Hematopoietic multipotent progenitor cell treated with erythropoietin and hydrocortisone succinate and interleukin-3 and kit ligand, for 8 days (in vitro differentiated cells): ENCODE measurements around the gene ZBTB34.
"Not testable (repeated sequence)": the region's sequence is repeated elsewhere in the genome, so short reads cannot be mapped to it uniquely, and the experiment has no call there.

Source experiments
- DNase-seq: peaks from one replicate; pipeline ENCODE4 v3.0.0-alpha.2; 2015

Gene ZBTB34

GRCh38 chr9:126860077-126860756 is at the start of gene ZBTB34:
Gene ZBTB34 (plus strand): TSS chr9:126860639. CDS start chr9:126879400, 18,761 bp downstream.
- peak; percentile 59 for DNase-seq

- DNase-seq, result no peak
Measured at GRCh38 chr9:126813072-126813471, 47.4 kb upstream of the ZBTB34 start.

GRCh38 chr9:126814091-126814490 is 46.3 kb upstream of the ZBTB34 start:
- DNase-seq, result no peak

- DNase-seq, result not testable (repeated sequence)
Measured at GRCh38 chr9:126817615-126818014, 42.8 kb upstream of the ZBTB34 start.

GRCh38 chr9:126818482-126818881 is 42.0 kb upstream of the ZBTB34 start:
- no peak for DNase-seq

- DNase-seq, result no peak
Measured at GRCh38 chr9:126819482-126819881, 41.0 kb upstream of the ZBTB34 start.

GRCh38 chr9:126822278-126822677 is 38.2 kb upstream of the ZBTB34 start:
- DNase-seq, result no peak

GRCh38 chr9:126822873-126823272 is 37.6 kb upstream of the ZBTB34 start:
- no peak for DNase-seq

- not testable (repeated sequence) for DNase-seq
Measured at GRCh38 chr9:126824052-126824451, 36.4 kb upstream of the ZBTB34 start.

- DNase-seq, result no peak
Measured at GRCh38 chr9:126827227-126827626, 33.2 kb upstream of the ZBTB34 start.

- no peak for DNase-seq
Measured at GRCh38 chr9:126829035-126829434, 31.4 kb upstream of the ZBTB34 start.

GRCh38 chr9:126830827-126831226 is 29.6 kb upstream of the ZBTB34 start:
- DNase-seq, result no peak

- no peak for DNase-seq
Measured at GRCh38 chr9:126832440-126832839, 28.0 kb upstream of the ZBTB34 start.

- no peak for DNase-seq
Measured at GRCh38 chr9:126833020-126833419, 27.4 kb upstream of the ZBTB34 start.

GRCh38 chr9:126833710-126834345 is 26.6 kb upstream of the ZBTB34 start:
- DNase-seq, result no peak

- DNase-seq, result no peak
Measured at GRCh38 chr9:126834672-126835071, 25.8 kb upstream of the ZBTB34 start.

- DNase-seq, result peak; percentile 42
Measured at GRCh38 chr9:126836216-126836615, 24.2 kb upstream of the ZBTB34 start.

- no peak for DNase-seq
Measured at GRCh38 chr9:126838055-126838811, 22.2 kb upstream of the ZBTB34 start.

- DNase-seq, result no peak
Measured at GRCh38 chr9:126838895-126839294, 21.5 kb upstream of the ZBTB34 start.

- no peak for DNase-seq
Measured at GRCh38 chr9:126839301-126839700, 21.1 kb upstream of the ZBTB34 start.

GRCh38 chr9:126842220-126842842 is 18.1 kb upstream of the ZBTB34 start:
- DNase-seq, result peak; percentile 48

GRCh38 chr9:126842977-126843799 is 17.3 kb upstream of the ZBTB34 start:
- DNase-seq, result no peak

GRCh38 chr9:126844085-126844484 is 16.4 kb upstream of the ZBTB34 start:
- DNase-seq, result no peak
